HCT116 (cell line): Measurements from ENCODE around the gene EFCAB10. TPM values are rescaled to one million over a fixed set of nuclear protein-coding genes. Genes with fewer than 3 reads are reported as not detected.

ENCODE experiments used
- ATAC-seq: fragments of 200-7000 bp; cut with Tn5 transposase; 2 replicates; pipeline ENCODE4 v1.9.1; 2020; ENCODE audit warnings: mild to moderate bottlenecking, moderate library complexity
- BruUV-seq: library from RNA; stranded (reverse); fragments of 400-500 nt; replicated peaks from 2 replicates; lab custom pipeline; 2021; lab: Mats Ljungman, UMichigan
- CTCF ChIA-PET: fragments of 300-600 bp; sonication (Branson Sonifier 250); formaldehyde crosslinking; loops from one replicate; lab custom pipeline; 2021; ENCODE audit warnings: antibody characterized with exemption; lab: Charles Lee
- POLR2A ChIA-PET: fragments of 300-600, 350-600 bp; sonication (Branson Sonifier 250); formaldehyde crosslinking; loops from one replicate; lab custom pipeline; 2021; ENCODE audit warnings: antibody characterized with exemption; lab: Charles Lee
- RAD21 ChIA-PET, 2 experiments: fragments of 300-600 bp; sonication (Branson Sonifier 250); formaldehyde crosslinking; loops; one replicate each; lab custom pipeline; 2023; ENCODE audit warnings: low total read pairs in 2 of 2; ENCODE audit not compliant: uncharacterized antibody in 2 of 2, unreplicated experiment in 2 of 2, low non-redundant PET in 1 of 2; lab: Charles Lee
- DNase-seq: peaks from one replicate; pipeline ENCODE4 v3.0.0-alpha.2; 2010; ENCODE audit warnings: low read depth, low spot score
- H2AFZ ChIP-seq: fragments of 200-600 bp; shearing (Covaris generic), sonication (generic); 2 replicates; pipeline ENCODE4 v1.6.1; 2017; ENCODE audit warnings: low read depth, mixed run types, mixed read lengths, antibody characterized with exemption, low read length; ENCODE audit not compliant: poor library complexity, severe bottlenecking
- H3K27ac ChIP-seq: 2 replicates; pipeline ENCODE4 v1.5.1; 2012; ENCODE audit warnings: low read depth, low read length
- H3K27me3 ChIP-seq: fragments of 200-600 bp; sonication (generic); 2 replicates; pipeline ENCODE4 v1.6.1; 2016; ENCODE audit warnings: mixed run types, low read length, mixed read lengths; ENCODE audit not compliant: insufficient read depth
- H3K36me3 ChIP-seq, 2 experiments: fragments of 200-500 bp in 1 of 2; fragments of 200-600 bp in 1 of 2; sonication (Bioruptor generic) in 1 of 2; sonication (generic) in 1 of 2; 2 replicates each; pipeline versions ENCODE4 v1.5.1 to v1.6.1; 2014 to 2016; ENCODE audit warnings: low read length in 2 of 2, inconsistent platforms in 1 of 2, mixed read lengths in 1 of 2, mixed run types in 1 of 2; ENCODE audit not compliant: insufficient read depth in 2 of 2, control insufficient read depth in 1 of 2
- H3K4me1 ChIP-seq, 2 experiments: fragments of 200-600 bp in 1 of 2; sonication (generic) in 1 of 2; 2 replicates each; pipeline versions ENCODE4 v1.5.1 to v1.6.1; 2012 to 2017; ENCODE audit warnings: low read length in 2 of 2, inconsistent platforms in 1 of 2, mild to moderate bottlenecking in 1 of 2, mixed read lengths in 1 of 2, mixed run types in 1 of 2, moderate library complexity in 1 of 2; ENCODE audit not compliant: insufficient read depth in 2 of 2, control insufficient read depth in 1 of 2
- H3K4me2 ChIP-seq: fragments of 200-600 bp; sonication (generic); 2 replicates; pipeline ENCODE4 v1.6.1; 2017; ENCODE audit warnings: mixed run types, low read length, mixed read lengths
- H3K4me3 ChIP-seq, 2 experiments: fragments of 200-600 bp in 1 of 2; sonication (generic) in 1 of 2; replicated peaks in 1 of 2; 2 replicates each; pipeline ENCODE4 v1.5.1; 2011 to 2016; ENCODE audit warnings: low read length in 2 of 2, control low read depth in 1 of 2, low read depth in 1 of 2, mild to moderate bottlenecking in 1 of 2, mixed read lengths in 1 of 2, mixed run types in 1 of 2
- H3K79me2 ChIP-seq: fragments of 200-600 bp; sonication (generic); 2 replicates; pipeline ENCODE4 v1.6.1; 2017; ENCODE audit warnings: mild to moderate bottlenecking, mixed run types, low read length, moderate library complexity, mixed read lengths; ENCODE audit not compliant: insufficient read depth
- H3K9ac ChIP-seq: fragments of 200-600 bp; sonication (generic); 2 replicates; pipeline ENCODE4 v1.6.1; 2016; ENCODE audit warnings: low read length, mixed read lengths
- H3K9me2 ChIP-seq: fragments of 200-600 bp; sonication (generic), shearing (Covaris generic); 2 replicates; pipeline ENCODE4 v1.6.1; 2017; ENCODE audit warnings: mixed run types, mild to moderate bottlenecking, moderate library complexity; ENCODE audit not compliant: insufficient read depth
- H3K9me3 ChIP-seq, 2 experiments: fragments of 200-500 bp in 1 of 2; fragments of 200-600 bp in 1 of 2; sonication (Bioruptor generic) in 1 of 2; sonication (generic) in 1 of 2; 2 replicates each; pipeline ENCODE4 v1.6.1; 2014 to 2017; ENCODE audit warnings: low read length in 2 of 2, mixed read lengths in 2 of 2, inconsistent platforms in 1 of 2, low read depth in 1 of 2, mild to moderate bottlenecking in 1 of 2, mixed run types in 1 of 2, moderate library complexity in 1 of 2; ENCODE audit not compliant: control insufficient read depth in 1 of 2, insufficient read depth in 1 of 2
- H4K20me1 ChIP-seq: fragments of 200-600 bp; sonication (generic), shearing (Covaris generic); 2 replicates; pipeline ENCODE4 v1.6.1; 2017; ENCODE audit warnings: mixed run types, mild to moderate bottlenecking, moderate library complexity; ENCODE audit not compliant: insufficient read depth
- EZH2phosphoT487 ChIP-seq: fragments of 200-600 bp; IDR thresholded peaks from 2 replicates; pipeline ENCODE4 v1.6.1; 2018; ENCODE audit warnings: antibody characterized with exemption, borderline replicate concordance
- FOSL1 ChIP-seq: IDR thresholded peaks from 2 replicates; pipeline ENCODE4 v1.6.1; 2012; ENCODE audit warnings: low read depth
- RAD21 ChIP-seq: IDR thresholded peaks from 2 replicates; pipeline ENCODE4 v1.6.1; 2012; ENCODE audit warnings: low read depth, mild to moderate bottlenecking
- intact Hi-C: fragments of 100-400 bp; cut with micrococcal nuclease; formaldehyde crosslinking; loops from 2 replicates; pipeline ENCODE4 v1.10.0; 2022
- total RNA-seq: library from RNA; stranded (reverse); gene quantifications from one replicate; pipeline ENCODE4 v1.2.1, GENCODE V29; 2021; ENCODE audit not compliant: unreplicated experiment
- TF ChIP-seq, protein P1 (sequence below): IDR thresholded peaks from 2 replicates; pipeline ENCODE4 v1.6.1; 2012
- TF ChIP-seq, protein P2 (sequence below): IDR thresholded peaks from 2 replicates; pipeline ENCODE4 v1.6.1; 2012; ENCODE audit warnings: low read depth
- TF ChIP-seq, protein P3 (sequence below), 3 experiments: fragments of 200-600 bp in 1 of 3; sonication (generic) in 1 of 3; IDR thresholded peaks in 2 of 3; conservative IDR thresholded peaks in 1 of 3; 2 replicates each; pipeline ENCODE4 v1.5.1; 2012 to 2017; ENCODE audit warnings: low read depth in 2 of 3, low read length in 2 of 3, antibody characterized with exemption in 1 of 3, borderline replicate concordance in 1 of 3, control low read depth in 1 of 3, mild to moderate bottlenecking in 1 of 3, mixed read lengths in 1 of 3, mixed run types in 1 of 3, moderate library complexity in 1 of 3; ENCODE audit not compliant: insufficient read depth in 1 of 3

The EFCAB10 gene
- total RNA-seq, 1 experiment from 2014 or later, result 1.7 TPM

DNA sequence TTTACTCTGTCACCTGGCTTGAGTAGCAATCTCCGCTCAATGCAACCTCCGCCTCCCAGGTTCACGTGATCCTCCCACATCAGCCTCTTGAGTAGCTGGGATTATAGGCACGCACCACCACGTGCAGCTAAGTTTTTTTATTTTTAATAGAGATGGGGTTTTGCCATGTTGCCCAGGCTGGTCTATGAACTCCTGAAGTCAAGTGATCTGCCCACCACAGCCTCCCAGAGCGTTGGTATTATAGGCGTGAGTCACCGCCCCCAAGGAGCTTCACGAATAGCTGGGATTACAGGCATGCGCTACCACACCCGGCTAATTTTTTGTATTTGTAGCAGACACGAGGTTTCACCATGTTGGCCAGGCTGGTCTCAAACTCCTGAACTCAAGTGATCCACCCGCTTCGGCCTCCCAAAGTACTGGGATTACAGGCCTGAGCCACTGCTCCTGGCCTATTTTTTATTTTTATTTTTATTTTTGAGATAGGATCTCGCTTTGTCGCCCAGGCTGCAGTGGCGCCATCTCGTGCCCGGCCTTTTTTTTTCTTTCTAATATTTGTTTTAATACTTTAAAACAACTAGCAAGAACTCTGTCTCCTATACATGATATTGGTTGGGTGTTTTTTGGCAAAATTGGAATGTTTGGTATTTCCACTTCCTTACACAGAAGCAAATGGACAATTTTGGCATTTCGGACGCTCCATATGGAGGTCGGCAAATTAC is 1.1 kb downstream of the EFCAB10 start:
- Histone ChIP-seq H3K9me3 (no peaks in the 10 kb centered on the region), H3K27me3 (no peaks in the 10 kb centered on the region), H3K9ac (peak overlapping the region; percentile 60), H3K4me1 (peaks cover 2 to 21% of the 10 kb centered on the region in 2 experiments; a peak in 3 of 4 replicates), H3K9me2 (no peaks in the 10 kb centered on the region), H3K79me2 (no peaks in the 10 kb centered on the region), H4K20me1 (no peaks in the 10 kb centered on the region), H3K4me3 (peak overlapping the region; percentile 47 to 57), H2AFZ (peak overlapping the region; percentile 71), H3K4me2 (peak overlapping the region; percentile 77), H3K36me3 (no peaks in the 10 kb centered on the region), H3K27ac (peak overlapping the region; percentile 28; the same call in 1 of the 2 replicates)
- POLR2A ChIA-PET, result no interaction called here
- intact Hi-C loops, result loop anchor here (10.0 kb wide), 2 partner anchors 465 to 595 kb away; no protein-coding TSS in a partner anchor
- TSS peak; percentile 49 for BruUV-seq
- RAD21 ChIA-PET, result interaction anchor here in 1 of 2 experiments (1.0 kb wide), 1 partner anchor 48 kb away, joined by 3 read pairs; the partner anchor contains the start of gene RINT1
- TF ChIP-seq, protein P1, sequence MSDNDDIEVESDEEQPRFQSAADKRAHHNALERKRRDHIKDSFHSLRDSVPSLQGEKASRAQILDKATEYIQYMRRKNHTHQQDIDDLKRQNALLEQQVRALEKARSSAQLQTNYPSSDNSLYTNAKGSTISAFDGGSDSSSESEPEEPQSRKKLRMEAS, result peak; percentile 72; the same call in 1 of the 2 replicates
- TF ChIP-seq, protein P2, sequence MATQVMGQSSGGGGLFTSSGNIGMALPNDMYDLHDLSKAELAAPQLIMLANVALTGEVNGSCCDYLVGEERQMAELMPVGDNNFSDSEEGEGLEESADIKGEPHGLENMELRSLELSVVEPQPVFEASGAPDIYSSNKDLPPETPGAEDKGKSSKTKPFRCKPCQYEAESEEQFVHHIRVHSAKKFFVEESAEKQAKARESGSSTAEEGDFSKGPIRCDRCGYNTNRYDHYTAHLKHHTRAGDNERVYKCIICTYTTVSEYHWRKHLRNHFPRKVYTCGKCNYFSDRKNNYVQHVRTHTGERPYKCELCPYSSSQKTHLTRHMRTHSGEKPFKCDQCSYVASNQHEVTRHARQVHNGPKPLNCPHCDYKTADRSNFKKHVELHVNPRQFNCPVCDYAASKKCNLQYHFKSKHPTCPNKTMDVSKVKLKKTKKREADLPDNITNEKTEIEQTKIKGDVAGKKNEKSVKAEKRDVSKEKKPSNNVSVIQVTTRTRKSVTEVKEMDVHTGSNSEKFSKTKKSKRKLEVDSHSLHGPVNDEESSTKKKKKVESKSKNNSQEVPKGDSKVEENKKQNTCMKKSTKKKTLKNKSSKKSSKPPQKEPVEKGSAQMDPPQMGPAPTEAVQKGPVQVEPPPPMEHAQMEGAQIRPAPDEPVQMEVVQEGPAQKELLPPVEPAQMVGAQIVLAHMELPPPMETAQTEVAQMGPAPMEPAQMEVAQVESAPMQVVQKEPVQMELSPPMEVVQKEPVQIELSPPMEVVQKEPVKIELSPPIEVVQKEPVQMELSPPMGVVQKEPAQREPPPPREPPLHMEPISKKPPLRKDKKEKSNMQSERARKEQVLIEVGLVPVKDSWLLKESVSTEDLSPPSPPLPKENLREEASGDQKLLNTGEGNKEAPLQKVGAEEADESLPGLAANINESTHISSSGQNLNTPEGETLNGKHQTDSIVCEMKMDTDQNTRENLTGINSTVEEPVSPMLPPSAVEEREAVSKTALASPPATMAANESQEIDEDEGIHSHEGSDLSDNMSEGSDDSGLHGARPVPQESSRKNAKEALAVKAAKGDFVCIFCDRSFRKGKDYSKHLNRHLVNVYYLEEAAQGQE, result no peak
- TF ChIP-seq, protein P3, sequence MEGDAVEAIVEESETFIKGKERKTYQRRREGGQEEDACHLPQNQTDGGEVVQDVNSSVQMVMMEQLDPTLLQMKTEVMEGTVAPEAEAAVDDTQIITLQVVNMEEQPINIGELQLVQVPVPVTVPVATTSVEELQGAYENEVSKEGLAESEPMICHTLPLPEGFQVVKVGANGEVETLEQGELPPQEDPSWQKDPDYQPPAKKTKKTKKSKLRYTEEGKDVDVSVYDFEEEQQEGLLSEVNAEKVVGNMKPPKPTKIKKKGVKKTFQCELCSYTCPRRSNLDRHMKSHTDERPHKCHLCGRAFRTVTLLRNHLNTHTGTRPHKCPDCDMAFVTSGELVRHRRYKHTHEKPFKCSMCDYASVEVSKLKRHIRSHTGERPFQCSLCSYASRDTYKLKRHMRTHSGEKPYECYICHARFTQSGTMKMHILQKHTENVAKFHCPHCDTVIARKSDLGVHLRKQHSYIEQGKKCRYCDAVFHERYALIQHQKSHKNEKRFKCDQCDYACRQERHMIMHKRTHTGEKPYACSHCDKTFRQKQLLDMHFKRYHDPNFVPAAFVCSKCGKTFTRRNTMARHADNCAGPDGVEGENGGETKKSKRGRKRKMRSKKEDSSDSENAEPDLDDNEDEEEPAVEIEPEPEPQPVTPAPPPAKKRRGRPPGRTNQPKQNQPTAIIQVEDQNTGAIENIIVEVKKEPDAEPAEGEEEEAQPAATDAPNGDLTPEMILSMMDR (IDR thresholded peaks at IDR 0.05 in 2 of 3, conservative IDR thresholded peaks at IDR 0.05 in 1 of 3; ENCODE audit: borderline replicate concordance in 1 of 3, insufficient read depth in 1 of 3, low read depth in 2 of 3, low read length in 2 of 3), result peak; percentile 39 to 66 (median 52); a peak in 4 of 6 replicates
- TF ChIP-seq FOSL1, result no peak
- TF ChIP-seq RAD21, result peak; percentile 57
- no peak for TF ChIP-seq EZH2phosphoT487
- CTCF ChIA-PET, result interaction anchor here (0.6 to 1.6 kb wide), 7 partner anchors 9 to 599 kb away, joined by 3 to 9 read pairs (median 4); partner anchors contain the start of gene RINT1
- peak; percentile 75 for ATAC-seq
- peak; percentile 51 for DNase-seq
